Measurements from ENCODE around the gene AGFG2.

- TF ChIP-seq REST (IDR thresholded peaks at IDR 0.05; ENCODE audit: insufficient read depth in 1 of 2, low read depth in 2 of 2, low read length in 1 of 2) (no peak), CTCF (IDR thresholded peaks at IDR 0.05) (no peak), POLR2AphosphoS5 (IDR thresholded peaks at IDR 0.05; ENCODE audit: low read depth, low read length) (no peak), TCF7L2 (IDR thresholded peaks at IDR 0.05; ENCODE audit: low read depth, low read length) (no peak), SIN3A (IDR thresholded peaks at IDR 0.05; ENCODE audit: borderline replicate concordance, insufficient read depth, low read depth, low read length) (no peak)
These were observed 43.6 kb downstream of the AGFG2 start for GRCh38 chr7:100582650-100583049.

Data from Panc1 (cell line).